GM18951 (cell line): ENCODE measurements around the gene ZNRF3.
"Not testable (repeated sequence)": the region's sequence is repeated elsewhere in the genome, so short reads cannot be mapped to it uniquely, and the experiment has no call there.

Source experiments
- POLR2A ChIP-seq: IDR thresholded peaks from 4 replicates; pipeline ENCODE4 v1.6.1; 2011; ENCODE audit warnings: mild to moderate bottlenecking; ENCODE audit not compliant: insufficient read length, insufficient read depth; ENCODE audit errors: extremely low read depth
- in situ Hi-C: fragments of 300-500 bp; cut with MboI; formaldehyde crosslinking; loops from one replicate; pipeline ENCODE4 v1.12.0; 2022; ENCODE audit warnings: low sequenced_read_pairs, mixed read lengths, inconsistent platforms; ENCODE audit not compliant: unreplicated experiment

Gene ZNRF3

GRCh38 chr22:29003975-29004646, 120.7 kb downstream of the ZNRF3 start:
- in situ Hi-C loops = no loop called here

GRCh38 chr22:29004647-29005371, 121.4 kb downstream of the ZNRF3 start:
- no peak for TF ChIP-seq POLR2A
- in situ Hi-C loops = no loop called here

More at GRCh38 chr22:29003975-29004646, 120.7 kb downstream of the ZNRF3 start:
- no peak for TF ChIP-seq POLR2A

- in situ Hi-C loops = not testable (repeated sequence)
These were observed 122.4 kb downstream of the ZNRF3 start for GRCh38 chr22:29005754-29006153.

- in situ Hi-C loops = no loop called here
These were observed 123.0 kb downstream of the ZNRF3 start for GRCh38 chr22:29006346-29006745.

GRCh38 chr22:29009148-29009547, 125.8 kb downstream of the ZNRF3 start:
- in situ Hi-C loops = no loop called here
- no peak for TF ChIP-seq POLR2A

More at GRCh38 chr22:29006346-29006745, 123.0 kb downstream of the ZNRF3 start:
- TF ChIP-seq POLR2A = no peak

- in situ Hi-C loops = no loop called here
- no peak for TF ChIP-seq POLR2A
These were observed 128.1 kb downstream of the ZNRF3 start for GRCh38 chr22:29011240-29012100.

- TF ChIP-seq POLR2A = no peak
- in situ Hi-C loops = no loop called here
These were observed 128.7 kb downstream of the ZNRF3 start for GRCh38 chr22:29012101-29012433.

GRCh38 chr22:29012952-29013351, 129.6 kb downstream of the ZNRF3 start:
- TF ChIP-seq POLR2A = no peak
- in situ Hi-C loops = no loop called here

GRCh38 chr22:29014293-29014692, 130.9 kb downstream of the ZNRF3 start:
- no peak for TF ChIP-seq POLR2A
- in situ Hi-C loops = no loop called here

- in situ Hi-C loops = no loop called here
- TF ChIP-seq POLR2A = no peak
These were observed 131.4 kb downstream of the ZNRF3 start for GRCh38 chr22:29014773-29015172.

GRCh38 chr22:29016067-29016938, 132.9 kb downstream of the ZNRF3 start:
- in situ Hi-C loops = no loop called here
- no peak for TF ChIP-seq POLR2A

- no peak for TF ChIP-seq POLR2A
- in situ Hi-C loops = no loop called here
These were observed 135.2 kb downstream of the ZNRF3 start for GRCh38 chr22:29018293-29019189.
